Measurements from ENCODE around the gene HS6ST2.

DNA sequence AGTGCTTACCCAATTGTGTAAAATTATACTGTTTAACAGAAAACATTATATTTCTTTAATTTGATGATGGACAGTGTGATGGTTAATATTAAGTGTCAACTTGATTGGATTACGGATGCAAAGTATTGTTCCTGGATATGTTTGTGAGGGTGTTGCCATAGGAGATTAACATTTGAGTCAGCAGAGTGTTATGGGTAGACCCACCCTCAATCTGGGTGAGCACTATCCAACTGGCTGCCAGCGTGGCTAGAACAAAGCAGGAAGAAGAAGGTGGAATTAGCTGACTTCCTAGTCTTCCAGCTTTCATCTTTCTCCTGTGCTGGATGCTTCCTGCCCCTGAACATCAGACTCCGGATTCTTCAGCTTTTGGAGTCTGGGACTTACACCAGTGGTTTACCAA, 42.1 kb downstream of the HS6ST2 start:
- TF ChIP-seq, protein P1, sequence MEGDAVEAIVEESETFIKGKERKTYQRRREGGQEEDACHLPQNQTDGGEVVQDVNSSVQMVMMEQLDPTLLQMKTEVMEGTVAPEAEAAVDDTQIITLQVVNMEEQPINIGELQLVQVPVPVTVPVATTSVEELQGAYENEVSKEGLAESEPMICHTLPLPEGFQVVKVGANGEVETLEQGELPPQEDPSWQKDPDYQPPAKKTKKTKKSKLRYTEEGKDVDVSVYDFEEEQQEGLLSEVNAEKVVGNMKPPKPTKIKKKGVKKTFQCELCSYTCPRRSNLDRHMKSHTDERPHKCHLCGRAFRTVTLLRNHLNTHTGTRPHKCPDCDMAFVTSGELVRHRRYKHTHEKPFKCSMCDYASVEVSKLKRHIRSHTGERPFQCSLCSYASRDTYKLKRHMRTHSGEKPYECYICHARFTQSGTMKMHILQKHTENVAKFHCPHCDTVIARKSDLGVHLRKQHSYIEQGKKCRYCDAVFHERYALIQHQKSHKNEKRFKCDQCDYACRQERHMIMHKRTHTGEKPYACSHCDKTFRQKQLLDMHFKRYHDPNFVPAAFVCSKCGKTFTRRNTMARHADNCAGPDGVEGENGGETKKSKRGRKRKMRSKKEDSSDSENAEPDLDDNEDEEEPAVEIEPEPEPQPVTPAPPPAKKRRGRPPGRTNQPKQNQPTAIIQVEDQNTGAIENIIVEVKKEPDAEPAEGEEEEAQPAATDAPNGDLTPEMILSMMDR (IDR thresholded peaks at IDR 0.05): no peak
- TF ChIP-seq, protein P2, sequence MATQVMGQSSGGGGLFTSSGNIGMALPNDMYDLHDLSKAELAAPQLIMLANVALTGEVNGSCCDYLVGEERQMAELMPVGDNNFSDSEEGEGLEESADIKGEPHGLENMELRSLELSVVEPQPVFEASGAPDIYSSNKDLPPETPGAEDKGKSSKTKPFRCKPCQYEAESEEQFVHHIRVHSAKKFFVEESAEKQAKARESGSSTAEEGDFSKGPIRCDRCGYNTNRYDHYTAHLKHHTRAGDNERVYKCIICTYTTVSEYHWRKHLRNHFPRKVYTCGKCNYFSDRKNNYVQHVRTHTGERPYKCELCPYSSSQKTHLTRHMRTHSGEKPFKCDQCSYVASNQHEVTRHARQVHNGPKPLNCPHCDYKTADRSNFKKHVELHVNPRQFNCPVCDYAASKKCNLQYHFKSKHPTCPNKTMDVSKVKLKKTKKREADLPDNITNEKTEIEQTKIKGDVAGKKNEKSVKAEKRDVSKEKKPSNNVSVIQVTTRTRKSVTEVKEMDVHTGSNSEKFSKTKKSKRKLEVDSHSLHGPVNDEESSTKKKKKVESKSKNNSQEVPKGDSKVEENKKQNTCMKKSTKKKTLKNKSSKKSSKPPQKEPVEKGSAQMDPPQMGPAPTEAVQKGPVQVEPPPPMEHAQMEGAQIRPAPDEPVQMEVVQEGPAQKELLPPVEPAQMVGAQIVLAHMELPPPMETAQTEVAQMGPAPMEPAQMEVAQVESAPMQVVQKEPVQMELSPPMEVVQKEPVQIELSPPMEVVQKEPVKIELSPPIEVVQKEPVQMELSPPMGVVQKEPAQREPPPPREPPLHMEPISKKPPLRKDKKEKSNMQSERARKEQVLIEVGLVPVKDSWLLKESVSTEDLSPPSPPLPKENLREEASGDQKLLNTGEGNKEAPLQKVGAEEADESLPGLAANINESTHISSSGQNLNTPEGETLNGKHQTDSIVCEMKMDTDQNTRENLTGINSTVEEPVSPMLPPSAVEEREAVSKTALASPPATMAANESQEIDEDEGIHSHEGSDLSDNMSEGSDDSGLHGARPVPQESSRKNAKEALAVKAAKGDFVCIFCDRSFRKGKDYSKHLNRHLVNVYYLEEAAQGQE (IDR thresholded peaks at IDR 0.05; ENCODE audit: insufficient read depth in 1 of 2, low read depth in 2 of 2, low read length in 1 of 2): no peak
